ENCODE measurements around the gene PSMD14.

The PSMD14 gene

DNA sequence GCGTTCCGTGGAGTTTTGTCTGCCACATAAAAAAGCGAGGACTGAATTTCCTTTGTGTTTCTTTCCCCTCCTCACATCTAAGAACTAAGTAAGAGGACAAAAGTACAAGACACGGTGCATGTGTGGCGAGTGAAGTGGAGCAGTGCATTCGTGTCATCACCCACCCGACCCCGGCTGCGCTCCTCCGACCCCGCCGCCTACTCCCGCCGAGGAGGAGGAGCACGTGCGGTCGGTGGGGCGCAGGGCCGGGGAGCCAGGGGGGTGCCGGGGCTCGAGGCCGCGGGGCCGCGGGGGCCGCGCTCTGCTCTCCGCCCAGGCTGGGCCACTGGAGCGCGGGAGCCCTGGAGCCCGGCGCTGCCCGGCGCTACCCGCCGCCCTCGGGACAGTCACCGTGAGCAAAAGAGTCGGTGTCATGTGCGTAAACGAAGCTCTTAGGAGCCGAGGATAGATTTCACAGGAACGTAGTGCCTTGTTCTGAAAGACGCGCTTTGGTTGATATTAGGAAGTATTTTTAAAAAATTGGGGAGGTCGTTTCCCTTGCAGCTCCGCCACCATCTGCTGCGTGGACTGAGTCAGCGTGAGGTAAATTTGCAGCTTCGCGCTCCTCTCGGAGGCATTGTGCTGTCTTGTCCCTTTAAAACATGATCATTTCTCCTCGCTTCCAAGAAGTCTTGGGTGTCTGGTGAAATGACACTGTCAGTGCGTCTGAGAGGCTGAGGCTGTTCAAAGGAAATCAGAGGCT, 118.9 kb downstream of the PSMD14 start:
- no peak for DNase-seq (ENCODE audit: low spot score)
- TF ChIP-seq, protein P1, sequence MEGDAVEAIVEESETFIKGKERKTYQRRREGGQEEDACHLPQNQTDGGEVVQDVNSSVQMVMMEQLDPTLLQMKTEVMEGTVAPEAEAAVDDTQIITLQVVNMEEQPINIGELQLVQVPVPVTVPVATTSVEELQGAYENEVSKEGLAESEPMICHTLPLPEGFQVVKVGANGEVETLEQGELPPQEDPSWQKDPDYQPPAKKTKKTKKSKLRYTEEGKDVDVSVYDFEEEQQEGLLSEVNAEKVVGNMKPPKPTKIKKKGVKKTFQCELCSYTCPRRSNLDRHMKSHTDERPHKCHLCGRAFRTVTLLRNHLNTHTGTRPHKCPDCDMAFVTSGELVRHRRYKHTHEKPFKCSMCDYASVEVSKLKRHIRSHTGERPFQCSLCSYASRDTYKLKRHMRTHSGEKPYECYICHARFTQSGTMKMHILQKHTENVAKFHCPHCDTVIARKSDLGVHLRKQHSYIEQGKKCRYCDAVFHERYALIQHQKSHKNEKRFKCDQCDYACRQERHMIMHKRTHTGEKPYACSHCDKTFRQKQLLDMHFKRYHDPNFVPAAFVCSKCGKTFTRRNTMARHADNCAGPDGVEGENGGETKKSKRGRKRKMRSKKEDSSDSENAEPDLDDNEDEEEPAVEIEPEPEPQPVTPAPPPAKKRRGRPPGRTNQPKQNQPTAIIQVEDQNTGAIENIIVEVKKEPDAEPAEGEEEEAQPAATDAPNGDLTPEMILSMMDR (conservative IDR thresholded peaks at IDR 0.05; ENCODE audit: low read depth), result no peak
- ChIA-PET CTCF (interaction anchor here (0.6 kb wide), 2 partner anchors 42 to 1287 kb away, joined by 3 to 5 read pairs; no protein-coding TSS in a partner anchor), POLR2A (ENCODE audit: low non-redundant PET) (no interaction called here)
- H3K27ac ChIP-seq, result no peak overlapping the region

- ChIA-PET POLR2A (ENCODE audit: low non-redundant PET) (no interaction called here), CTCF (interaction anchor here (0.6 kb wide), 1 partner anchor 41 kb away, joined by 5 read pairs; no protein-coding TSS in a partner anchor)
- TF ChIP-seq, protein P1 (conservative IDR thresholded peaks at IDR 0.05; ENCODE audit: low read depth), result no peak
- no peak overlapping the region for H3K27ac ChIP-seq
- no peak for DNase-seq (ENCODE audit: low spot score)
These were observed 119.7 kb downstream of the PSMD14 start for GRCh38 chr2:161427664-161428587.

- ChIA-PET POLR2A (ENCODE audit: low non-redundant PET) (no interaction called here), CTCF (no interaction called here)
- TF ChIP-seq, protein P1 (conservative IDR thresholded peaks at IDR 0.05; ENCODE audit: low read depth), result no peak
- no peak overlapping the region for H3K27ac ChIP-seq
- no peak for DNase-seq (ENCODE audit: low spot score)
These were observed 122.2 kb downstream of the PSMD14 start for GRCh38 chr2:161430386-161430785.

GRCh38 chr2:161432107-161432506, 123.9 kb downstream of the PSMD14 start:
- CTCF ChIA-PET, result no interaction called here
- H3K27ac ChIP-seq, result no peak overlapping the region
- POLR2A ChIA-PET (ENCODE audit: low non-redundant PET), result no interaction called here
- no peak for DNase-seq (ENCODE audit: low spot score)
- TF ChIP-seq, protein P1 (conservative IDR thresholded peaks at IDR 0.05; ENCODE audit: low read depth), result no peak

DNA sequence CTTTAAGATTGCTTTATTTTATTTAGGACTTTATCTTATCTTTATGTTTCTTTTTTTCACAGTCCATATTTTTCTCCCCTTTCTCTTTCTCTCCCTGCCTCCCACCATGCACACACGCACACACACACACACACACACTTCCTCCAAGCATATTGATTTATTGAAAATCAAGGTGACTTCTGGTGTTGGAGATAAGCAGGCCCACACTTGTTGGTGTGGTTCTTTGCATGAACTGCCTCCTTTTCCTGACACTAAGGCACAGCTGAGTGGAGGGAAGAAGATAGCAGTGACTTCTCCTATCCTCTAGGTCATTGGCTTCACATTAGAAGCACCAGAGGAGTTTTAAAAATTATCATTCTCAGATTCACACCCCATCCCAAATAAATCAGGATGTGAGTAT, 125.9 kb downstream of the PSMD14 start:
- POLR2A ChIA-PET (ENCODE audit: low non-redundant PET), result no interaction called here
- TF ChIP-seq, protein P1 (conservative IDR thresholded peaks at IDR 0.05; ENCODE audit: low read depth), result no peak
- no peak overlapping the region for H3K27ac ChIP-seq
- CTCF ChIA-PET, result no interaction called here
- no peak for DNase-seq (ENCODE audit: low spot score)

GRCh38 chr2:161436411-161436810, 128.2 kb downstream of the PSMD14 start:
- CTCF ChIA-PET, result no interaction called here
- H3K27ac ChIP-seq, result no peak overlapping the region
- POLR2A ChIA-PET (ENCODE audit: low non-redundant PET), result no interaction called here
- TF ChIP-seq, protein P1 (conservative IDR thresholded peaks at IDR 0.05; ENCODE audit: low read depth), result no peak
- peak; percentile 43 for DNase-seq (ENCODE audit: low spot score)

Measured in RWPE1 (cell line).